ENCODE results near the gene MECP2.

MECP2 gene

DNA sequence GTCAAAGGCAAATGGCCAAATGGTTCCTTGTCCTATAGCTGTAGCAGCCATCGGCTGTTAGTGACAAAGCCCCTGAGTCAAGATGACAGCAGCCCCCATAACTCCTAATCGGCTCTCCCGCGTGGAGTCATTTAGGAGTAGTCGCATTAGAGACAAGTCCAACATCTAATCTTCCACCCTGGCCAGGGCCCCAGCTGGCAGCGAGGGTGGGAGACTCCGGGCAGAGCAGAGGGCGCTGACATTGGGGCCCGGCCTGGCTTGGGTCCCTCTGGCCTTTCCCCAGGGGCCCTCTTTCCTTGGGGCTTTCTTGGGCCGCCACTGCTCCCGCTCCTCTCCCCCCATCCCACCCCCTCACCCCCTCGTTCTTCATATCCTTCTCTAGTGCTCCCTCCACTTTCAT is 42.7 kb upstream of the MECP2 start:
- H3K36me3 ChIP-seq = no peaks in the 10 kb centered on the region
- H3K27ac ChIP-seq = no peak overlapping the region
- H3K9me3 ChIP-seq = no peaks in the 10 kb centered on the region
- TF ChIP-seq CTCF (IDR thresholded peaks at IDR 0.05) = no peak
- H3K4me1 ChIP-seq (ENCODE audit: control insufficient read depth in 1 of 2, insufficient read depth in 1 of 2, low read depth in 1 of 2, low read length in 1 of 2) = peaks cover 7 to 10% of the 10 kb centered on the region in 2 experiments
- H3K27me3 ChIP-seq = no peaks in the 10 kb centered on the region
- no peak overlapping the region for H3K4me3 ChIP-seq (ENCODE audit: low read depth in 1 of 2, low read length in 1 of 2)

- no peak overlapping the region for H3K4me3 ChIP-seq (ENCODE audit: low read depth in 1 of 2, low read length in 1 of 2)
- H3K27ac ChIP-seq = peak overlapping the region; percentile 49
- H3K4me1 ChIP-seq (ENCODE audit: control insufficient read depth in 1 of 2, insufficient read depth in 1 of 2, low read depth in 1 of 2, low read length in 1 of 2) = peaks cover 7 to 10% of the 10 kb centered on the region in 2 experiments
- no peaks in the 10 kb centered on the region for H3K36me3 ChIP-seq
- TF ChIP-seq CTCF (IDR thresholded peaks at IDR 0.05) = no peak
- no peaks in the 10 kb centered on the region for H3K9me3 ChIP-seq
- H3K27me3 ChIP-seq = no peaks in the 10 kb centered on the region
Observed at GRCh38 chrX:154138857-154139256, 41.3 kb upstream of the MECP2 start.

DNA sequence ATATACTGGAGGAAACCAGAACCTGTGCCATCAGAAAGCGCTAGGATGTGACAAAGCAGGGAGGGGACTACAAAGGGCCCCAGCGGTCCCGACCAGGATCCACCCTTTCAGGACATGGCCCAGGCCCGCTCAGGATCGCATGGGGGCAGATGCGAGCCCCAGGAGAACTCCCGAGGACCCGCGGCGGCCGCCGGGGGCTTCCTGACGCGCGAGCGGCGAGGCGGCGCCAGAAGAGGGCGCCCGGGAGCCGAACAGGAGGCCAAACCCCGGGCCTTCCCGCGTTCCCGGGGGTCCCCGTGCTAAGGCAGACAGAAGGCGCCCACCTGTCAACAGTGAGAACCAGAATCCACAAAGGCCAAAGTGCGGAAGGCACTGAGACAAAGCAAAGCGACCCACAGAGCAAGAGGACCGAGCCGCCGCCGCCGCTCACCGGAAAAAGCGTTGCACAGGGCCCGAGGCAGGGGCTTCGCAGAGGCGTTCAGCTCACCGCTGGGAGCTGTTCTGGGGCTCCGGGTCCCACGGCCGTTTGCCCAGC is 39.2 kb upstream of the MECP2 start:
- Histone ChIP-seq H3K4me3 (ENCODE audit: low read depth in 1 of 2, low read length in 1 of 2) (peak overlapping the region; percentile 41 to 45), H3K4me1 (ENCODE audit: control insufficient read depth in 1 of 2, insufficient read depth in 1 of 2, low read depth in 1 of 2, low read length in 1 of 2) (peaks cover 7 to 10% of the 10 kb centered on the region in 2 experiments), H3K27me3 (no peaks in the 10 kb centered on the region), H3K27ac (peak overlapping the region; percentile 84), H3K9me3 (no peaks in the 10 kb centered on the region), H3K36me3 (no peaks in the 10 kb centered on the region)
- peak; percentile 79 for TF ChIP-seq CTCF (IDR thresholded peaks at IDR 0.05)

DNA sequence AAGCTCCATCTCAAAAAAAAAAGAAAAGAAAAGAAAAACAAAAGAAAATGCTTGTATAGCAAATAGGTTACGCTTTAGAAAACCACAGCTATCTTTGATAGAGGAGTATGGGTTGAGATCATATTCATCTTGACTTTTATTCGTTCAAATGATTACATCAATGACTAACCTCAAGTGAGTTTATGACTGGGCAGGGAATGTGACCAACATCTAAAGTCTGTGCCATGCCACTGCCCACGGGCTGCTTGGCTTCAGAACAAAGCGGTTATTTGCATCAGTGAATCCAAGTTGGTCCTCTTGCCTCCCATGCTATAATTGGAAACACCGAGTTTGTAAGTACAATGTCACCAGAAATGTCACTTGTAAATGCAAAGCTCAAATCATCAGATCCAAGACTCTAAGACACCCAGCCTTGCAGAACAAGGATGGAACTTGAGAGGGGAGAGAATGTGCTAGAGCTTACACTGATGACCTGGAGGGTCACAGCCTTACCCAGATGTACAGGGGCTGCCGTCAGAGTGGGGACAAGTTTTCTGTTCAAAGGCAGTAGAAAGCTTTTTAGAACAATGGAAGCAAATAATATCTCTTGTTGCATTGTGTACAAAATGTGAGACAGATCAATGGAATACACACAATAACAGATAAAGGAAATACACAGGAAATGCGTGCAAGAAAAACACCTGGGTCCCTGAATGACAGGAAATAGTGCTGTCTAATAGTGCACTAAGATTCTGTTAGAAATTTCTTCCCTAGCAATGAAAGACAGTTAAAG is 38.1 kb upstream of the MECP2 start:
- Histone ChIP-seq H3K9me3 (no peaks in the 10 kb centered on the region), H3K27ac (peak overlapping the region; percentile 84), H3K36me3 (no peaks in the 10 kb centered on the region), H3K27me3 (no peaks in the 10 kb centered on the region), H3K4me1 (ENCODE audit: control insufficient read depth in 1 of 2, insufficient read depth in 1 of 2, low read depth in 1 of 2, low read length in 1 of 2) (peaks cover 7 to 10% of the 10 kb centered on the region in 2 experiments), H3K4me3 (ENCODE audit: low read depth in 1 of 2, low read length in 1 of 2) (no peak overlapping the region)
- no peak for TF ChIP-seq CTCF (IDR thresholded peaks at IDR 0.05)

- H3K27ac ChIP-seq = no peak overlapping the region
- H3K36me3 ChIP-seq = no peaks in the 10 kb centered on the region
- no peaks in the 10 kb centered on the region for H3K9me3 ChIP-seq
- H3K4me3 ChIP-seq (ENCODE audit: low read depth in 1 of 2, low read length in 1 of 2) = no peak overlapping the region
- TF ChIP-seq CTCF (IDR thresholded peaks at IDR 0.05) = no peak
- no peaks in the 10 kb centered on the region for H3K27me3 ChIP-seq
- peaks cover 0 to 9% of the 10 kb centered on the region in 2 experiments for H3K4me1 ChIP-seq (ENCODE audit: control insufficient read depth in 1 of 2, insufficient read depth in 1 of 2, low read depth in 1 of 2, low read length in 1 of 2)
Observed at GRCh38 chrX:154132366-154132765, 34.8 kb upstream of the MECP2 start.
